Right lobe of liver (tissue), 6 donors: ENCODE results near the gene SMPDL3A. TPM values are rescaled to one million over a fixed set of nuclear protein-coding genes. Genes with fewer than 3 reads are reported as not detected.
"Not testable (repeated sequence)": the region's sequence is repeated elsewhere in the genome, so short reads cannot be mapped to it uniquely, and the experiment has no call there.

Source experiments
- ATAC-seq, 4 donors: fragments of 200-7000 bp; cut with Tn5 transposase; one replicate each; pipeline ENCODE4 v1.9.1; 2020; ENCODE audit warnings: mild to moderate bottlenecking in 4 of 4, moderate library complexity in 4 of 4
- DNase-seq, 3 donors: peaks; one replicate each; pipeline ENCODE4 v3.0.0-alpha.2; 2020
- H3K27ac ChIP-seq, 3 donors: fragments of 200-600 bp; one replicate each; pipeline ENCODE4 v1.8.0; 2022
- H3K27me3 ChIP-seq, 2 donors: fragments of 200-600 bp; one replicate each; pipeline ENCODE4 v1.8.0; 2022
- H3K36me3 ChIP-seq, 4 donors: fragments of 200-600 bp; sonication (generic) in 1 of 4; one replicate each; pipeline versions ENCODE4 v1.5.1 to v1.8.0; 2017 to 2022; ENCODE audit warnings: control low read depth in 1 of 4
- H3K4me1 ChIP-seq, 4 donors: fragments of 200-600 bp; sonication (generic) in 1 of 4; one replicate each; pipeline versions ENCODE4 v1.5.1 to v1.8.0; 2017 to 2022; ENCODE audit warnings: control low read depth in 1 of 4
- H3K4me3 ChIP-seq, 3 donors: fragments of 200-600 bp; one replicate each; pipeline ENCODE4 v1.8.0; 2022
- H3K9me3 ChIP-seq, 4 donors: fragments of 200-600 bp; sonication (generic) in 1 of 4; one replicate each; pipeline versions ENCODE4 v1.5.1 to v1.8.0; 2017 to 2022; ENCODE audit warnings: control low read depth in 1 of 4
- POLR2A ChIP-seq: fragments of 450-650 bp; IDR thresholded peaks from one replicate; pipeline ENCODE4 v1.6.1; 2017; ENCODE audit warnings: antibody characterized with exemption, mild to moderate bottlenecking
- WGBS: methylation state at CpG from one replicate; pipeline ENCODE4 v1.1.6; 2018; ENCODE audit warnings: low coverage, low lambda C conversion rate; ENCODE audit not compliant: insufficient coverage; ENCODE audit errors: missing lambda C conversion rate; 5-methylcytosine and 5-hydroxymethylcytosine counted together
- intact Hi-C, 2 donors: fragments of 100-400 bp; cut with DNase I; formaldehyde crosslinking; loops; one replicate each; pipeline versions ENCODE4 v1.11.2 to v1.14.1; 2022
- long read RNA-seq: library from polyadenylated mRNA; unstranded; transcript quantifications from one replicate; pipeline ENCODE4 v2.0.0, GENCODE V29; 2019
- total RNA-seq, 6 experiments: library from RNA; depleted of rRNA in 2 of 6; stranded (reverse); fragments of >200 nt in 2 of 6; fragmentation: NEBNext Ultra II Directional in 3 of 6; extraction: Animal tissue kit (Norgen Biotek cat#: 25700) in 3 of 6; gene quantifications; one replicate each; pipeline versions ENCODE4 v1.1.0 to v1.2.4, GENCODE V29; 2016 to 2023
- TF ChIP-seq, protein P1 (sequence below), 4 donors: fragments of 200-600 bp in 3 of 4; fragments of 450-650 bp in 1 of 4; IDR thresholded peaks; one replicate each; pipeline versions ENCODE4 v1.5.1 to v1.8.0; 2016 to 2022; ENCODE audit warnings: antibody characterized with exemption in 4 of 4, mild to moderate bottlenecking in 2 of 4
- donor health status: DM: no; HTN: yes; CAD: no.
- donor health status: DM: no; HTN: no; CAD: no.
- donor health status: DM: no; HTN: no; CAD: no.
- donor health status: DM: no; HTN: yes; CAD: no.
- donor health status: DM: no; HTN: yes; CAD: no.

SMPDL3A gene, protein sequence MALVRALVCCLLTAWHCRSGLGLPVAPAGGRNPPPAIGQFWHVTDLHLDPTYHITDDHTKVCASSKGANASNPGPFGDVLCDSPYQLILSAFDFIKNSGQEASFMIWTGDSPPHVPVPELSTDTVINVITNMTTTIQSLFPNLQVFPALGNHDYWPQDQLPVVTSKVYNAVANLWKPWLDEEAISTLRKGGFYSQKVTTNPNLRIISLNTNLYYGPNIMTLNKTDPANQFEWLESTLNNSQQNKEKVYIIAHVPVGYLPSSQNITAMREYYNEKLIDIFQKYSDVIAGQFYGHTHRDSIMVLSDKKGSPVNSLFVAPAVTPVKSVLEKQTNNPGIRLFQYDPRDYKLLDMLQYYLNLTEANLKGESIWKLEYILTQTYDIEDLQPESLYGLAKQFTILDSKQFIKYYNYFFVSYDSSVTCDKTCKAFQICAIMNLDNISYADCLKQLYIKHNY
- total RNA-seq: 10 to 100 TPM; 27.5 to 51.9 (median 36.1) TPM
- long read RNA-seq, transcript SMPDL3A-201 (8 exons, 1,851 nt): major isoform, 6 of 11 reads
- long read RNA-seq, partial matches to known transcripts: 4 of 11 reads
- long read RNA-seq, other reads (novel, unspliced or antisense): 1 of 11 reads

DNA sequence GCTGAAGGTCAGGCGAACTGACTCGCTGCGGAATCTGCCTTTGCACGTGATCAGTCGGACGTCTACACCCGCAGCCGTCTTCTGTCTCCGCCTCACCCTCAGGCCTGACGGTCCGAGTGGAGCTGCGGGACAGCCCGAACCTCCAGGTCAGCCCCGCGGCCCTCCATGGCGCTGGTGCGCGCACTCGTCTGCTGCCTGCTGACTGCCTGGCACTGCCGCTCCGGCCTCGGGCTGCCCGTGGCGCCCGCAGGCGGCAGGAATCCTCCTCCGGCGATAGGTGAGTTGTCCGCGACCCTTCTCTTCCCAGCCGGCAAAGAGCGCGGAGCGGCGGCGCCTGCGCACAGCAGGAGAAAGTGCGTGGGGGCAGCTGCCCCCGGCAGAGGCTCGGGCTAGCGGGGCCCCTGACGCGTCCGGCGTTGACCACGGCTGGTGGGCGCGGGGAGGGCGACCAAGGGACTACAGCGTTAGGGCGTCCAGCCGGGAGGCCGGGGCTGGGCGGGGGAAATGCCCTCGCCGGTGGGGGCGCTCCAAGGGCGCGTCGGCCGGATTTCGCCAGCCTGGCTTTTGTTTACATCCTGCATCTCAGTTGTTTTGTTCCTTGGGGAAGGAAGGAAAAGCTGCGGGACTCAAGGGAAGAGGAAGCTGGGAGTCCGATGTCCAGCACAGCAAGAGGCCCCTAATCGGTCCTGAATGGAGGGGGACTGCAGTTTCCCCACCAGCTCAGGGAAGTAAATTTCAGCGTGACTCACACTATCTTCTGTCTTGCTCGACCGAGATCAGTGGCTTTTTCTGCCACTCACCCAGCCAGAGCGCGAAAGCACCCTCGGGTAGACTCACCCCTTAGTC is at the start of gene SMPDL3A:
TSS of gene SMPDL3A (plus strand) at position 77 of the 846 bp plus-strand sequence. CDS start at position 166, 89 bp downstream.
- Histone ChIP-seq H3K4me1 (peaks cover 0 to 28% (median 6%) of the 10 kb centered on the region in 4 donors), H3K27me3 (no peaks in the 10 kb centered on the region), H3K9me3 (no peaks in the 10 kb centered on the region), H3K27ac (peak within 1 kb of the TSS; percentile 95 to 100 (median 99)), H3K4me3 (peak within 1 kb of the TSS; percentile 61 to 82 (median 79)), H3K36me3 (no peaks in the 10 kb centered on the region)
- intact Hi-C loops: no loop called here
- TF ChIP-seq POLR2A: peak; percentile 86
- TF ChIP-seq, protein P1, sequence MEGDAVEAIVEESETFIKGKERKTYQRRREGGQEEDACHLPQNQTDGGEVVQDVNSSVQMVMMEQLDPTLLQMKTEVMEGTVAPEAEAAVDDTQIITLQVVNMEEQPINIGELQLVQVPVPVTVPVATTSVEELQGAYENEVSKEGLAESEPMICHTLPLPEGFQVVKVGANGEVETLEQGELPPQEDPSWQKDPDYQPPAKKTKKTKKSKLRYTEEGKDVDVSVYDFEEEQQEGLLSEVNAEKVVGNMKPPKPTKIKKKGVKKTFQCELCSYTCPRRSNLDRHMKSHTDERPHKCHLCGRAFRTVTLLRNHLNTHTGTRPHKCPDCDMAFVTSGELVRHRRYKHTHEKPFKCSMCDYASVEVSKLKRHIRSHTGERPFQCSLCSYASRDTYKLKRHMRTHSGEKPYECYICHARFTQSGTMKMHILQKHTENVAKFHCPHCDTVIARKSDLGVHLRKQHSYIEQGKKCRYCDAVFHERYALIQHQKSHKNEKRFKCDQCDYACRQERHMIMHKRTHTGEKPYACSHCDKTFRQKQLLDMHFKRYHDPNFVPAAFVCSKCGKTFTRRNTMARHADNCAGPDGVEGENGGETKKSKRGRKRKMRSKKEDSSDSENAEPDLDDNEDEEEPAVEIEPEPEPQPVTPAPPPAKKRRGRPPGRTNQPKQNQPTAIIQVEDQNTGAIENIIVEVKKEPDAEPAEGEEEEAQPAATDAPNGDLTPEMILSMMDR (IDR thresholded peaks at IDR 0.05): peak; percentile 24 to 52 (median 40)
- DNase-seq: peak; percentile 85 to 91 (median 87)
- peak; percentile 68 to 83 (median 70) for ATAC-seq
- 2% methylated on average over 17 of the region's 71 CpGs for WGBS

DNA sequence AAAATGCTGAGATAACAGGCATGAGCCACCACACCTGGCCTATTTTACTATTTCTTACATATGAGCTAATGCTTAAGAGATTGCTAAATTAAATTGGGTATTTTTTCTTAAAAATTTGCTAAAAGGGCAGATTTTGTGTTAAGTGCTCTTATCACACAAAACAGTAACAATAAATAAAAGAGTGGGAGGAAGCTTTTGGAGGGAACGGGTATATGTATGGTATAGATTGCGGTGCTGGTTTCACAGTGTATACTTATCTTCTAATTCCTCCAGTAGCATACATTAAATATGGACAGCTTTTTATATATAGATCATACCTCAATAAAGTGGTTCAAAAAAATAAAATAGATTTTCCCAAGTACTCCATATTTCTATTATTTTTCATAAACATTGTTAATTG is 49.0 kb upstream of the SMPDL3A start:
- 93% methylated on average over 2 of the region's 2 CpGs for WGBS
- no peaks in the 10 kb centered on the region for H3K27me3 ChIP-seq
- DNase-seq: no peak
- TF ChIP-seq, protein P1 (IDR thresholded peaks at IDR 0.05): no peak
- no peak for TF ChIP-seq POLR2A
- no peak for ATAC-seq
- H3K4me1 ChIP-seq: no peaks in the 10 kb centered on the region
- H3K9me3 ChIP-seq: no peaks in the 10 kb centered on the region
- no peak overlapping the region for H3K27ac ChIP-seq
- H3K36me3 ChIP-seq: no peaks in the 10 kb centered on the region
- no peak overlapping the region for H3K4me3 ChIP-seq
- intact Hi-C loops: loop anchor here in 1 of 2 donors (5.0 kb wide), 1 partner anchor 97 kb away; no protein-coding TSS in a partner anchor

DNA sequence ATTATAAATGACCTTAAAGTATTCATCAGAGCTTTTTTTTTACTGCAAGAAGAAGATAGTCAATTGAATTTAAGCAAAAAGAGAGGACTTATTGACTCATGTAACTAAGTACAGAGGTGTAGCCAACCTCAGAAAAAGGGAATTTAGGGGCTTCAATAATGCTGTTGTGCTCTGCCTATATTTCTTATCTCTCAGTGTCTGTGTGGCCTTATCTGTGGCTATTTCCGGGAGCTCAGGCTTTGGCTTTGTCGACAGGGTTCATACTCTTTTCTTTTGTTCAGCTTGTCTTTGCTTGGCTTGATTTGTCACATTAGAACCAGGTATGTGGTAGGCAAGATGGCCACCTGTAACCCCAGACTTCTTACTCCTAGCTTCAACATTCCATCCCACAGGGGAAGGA is 48.1 kb upstream of the SMPDL3A start:
- no peak overlapping the region for H3K27ac ChIP-seq
- H3K4me3 ChIP-seq: no peak overlapping the region
- intact Hi-C loops: loop anchor here in 1 of 2 donors (5.0 kb wide), 1 partner anchor 96 kb away; no protein-coding TSS in a partner anchor
- H3K27me3 ChIP-seq: no peaks in the 10 kb centered on the region
- no peaks in the 10 kb centered on the region for H3K4me1 ChIP-seq
- DNase-seq (no peak), ATAC-seq (no peak)
- TF ChIP-seq, protein P1 (IDR thresholded peaks at IDR 0.05): no peak
- TF ChIP-seq POLR2A: no peak
- no peaks in the 10 kb centered on the region for H3K36me3 ChIP-seq
- no peaks in the 10 kb centered on the region for H3K9me3 ChIP-seq
- 47% methylated on average over 2 of the region's 2 CpGs for WGBS

DNA sequence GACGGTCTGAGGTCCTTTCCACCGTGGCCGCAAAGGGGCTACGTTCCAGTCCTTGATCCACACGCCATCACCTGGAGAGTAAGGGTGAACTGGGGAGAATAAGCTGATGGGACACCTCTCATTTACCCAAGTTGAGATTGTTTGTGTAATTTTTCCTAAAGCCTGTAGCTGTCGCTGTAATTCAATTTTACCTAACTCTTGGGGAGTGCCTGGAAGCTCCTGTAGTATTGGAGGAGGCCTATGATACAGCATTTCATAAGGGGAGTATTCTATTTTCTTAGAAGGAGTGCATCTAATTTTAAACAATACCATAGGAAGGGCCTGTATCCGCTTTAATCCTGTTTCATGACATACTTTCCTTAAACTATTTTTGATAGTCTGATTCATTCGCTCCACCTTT is 44.8 kb upstream of the SMPDL3A start:
- TF ChIP-seq, protein P1 (IDR thresholded peaks at IDR 0.05): peak; percentile 11 to 45 (median 34)
- H3K27me3 ChIP-seq, H3K27ac ChIP-seq, ATAC-seq, H3K36me3 ChIP-seq, DNase-seq, H3K4me1 ChIP-seq, H3K9me3 ChIP-seq, H3K4me3 ChIP-seq: not testable (repeated sequence)
- intact Hi-C loops: loop anchor here in 1 of 2 donors (5.0 kb wide), 1 partner anchor 93 kb away; no protein-coding TSS in a partner anchor
- WGBS: 39% methylated on average over 5 of the region's 8 CpGs

DNA sequence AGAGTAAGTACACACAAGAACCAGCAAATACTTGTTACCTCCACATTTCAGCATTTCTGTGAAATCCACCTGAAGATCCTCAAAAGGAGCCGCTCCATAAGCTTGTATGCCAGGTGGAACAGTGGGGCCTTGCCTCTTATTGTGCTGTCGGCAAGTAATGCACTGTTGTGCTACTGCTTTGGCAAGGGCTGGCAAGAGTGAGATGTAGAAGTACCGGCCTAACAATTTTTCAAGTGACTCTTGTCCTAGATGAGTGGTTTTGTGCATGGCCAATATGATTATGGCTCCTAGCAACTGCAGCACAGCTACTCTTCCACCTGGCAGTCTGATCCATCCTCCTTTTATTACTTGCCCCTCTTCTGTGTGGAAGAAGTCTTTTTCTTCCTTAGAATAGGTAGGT is 44.2 kb upstream of the SMPDL3A start:
- WGBS: 78% methylated on average over 3 of the region's 3 CpGs
- ATAC-seq, H3K27me3 ChIP-seq, DNase-seq, H3K36me3 ChIP-seq, H3K4me3 ChIP-seq, H3K4me1 ChIP-seq, H3K9me3 ChIP-seq, H3K27ac ChIP-seq: not testable (repeated sequence)
- intact Hi-C loops: loop anchor here in 1 of 2 donors (5.0 kb wide), 1 partner anchor 92 kb away; no protein-coding TSS in a partner anchor
